BLaER1 treated with 17β-estradiol and CSF1 and Interleukin-3, amounts not matched to agents 10 nM and 100 nM (cell line): ENCODE data around the gene BCORL1.
A peak's percentile ranks its signal among the peaks of the same experiment; 100 is the strongest.

Experiments used
- H3K27ac ChIP-seq, 11 experiments: shearing (Covaris generic); formaldehyde crosslinking; 2 replicates each; pipeline ENCODE4 v1.8.1; 2022
- H3K27me3 ChIP-seq, 11 experiments: shearing (Covaris generic); formaldehyde crosslinking; 2 replicates each; pipeline ENCODE4 v1.8.1; 2022
- H3K36me3 ChIP-seq, 11 experiments: shearing (Covaris generic); formaldehyde crosslinking; 2 replicates each; pipeline ENCODE4 v1.8.1; 2022
- H3K4me1 ChIP-seq, 10 experiments: shearing (Covaris generic); formaldehyde crosslinking; 2 replicates each; pipeline ENCODE4 v1.8.1; 2022
- H3K4me2 ChIP-seq, 11 experiments: shearing (Covaris generic); formaldehyde crosslinking; 2 replicates each; pipeline ENCODE4 v1.8.1; 2022
- H3K4me3 ChIP-seq, 10 experiments: shearing (Covaris generic); formaldehyde crosslinking; 2 replicates each; pipeline ENCODE4 v1.8.1; 2022
- H3K9ac ChIP-seq, 11 experiments: shearing (Covaris generic); formaldehyde crosslinking; 2 replicates each; pipeline ENCODE4 v1.8.1; 2022
- H3K9me3 ChIP-seq, 11 experiments: shearing (Covaris generic); formaldehyde crosslinking; replicated peaks in 1 of 11; 2 replicates each; pipeline ENCODE4 v1.8.1; 2022
- H4K20me1 ChIP-seq, 11 experiments: shearing (Covaris generic); formaldehyde crosslinking; 2 replicates each; pipeline ENCODE4 v1.8.1; 2022
- Cebpa-rat ChIP-seq, 11 experiments: shearing (Covaris generic); IDR thresholded peaks; 2 replicates each; pipeline ENCODE4 v1.8.1; 2022

Gene BCORL1

DNA sequence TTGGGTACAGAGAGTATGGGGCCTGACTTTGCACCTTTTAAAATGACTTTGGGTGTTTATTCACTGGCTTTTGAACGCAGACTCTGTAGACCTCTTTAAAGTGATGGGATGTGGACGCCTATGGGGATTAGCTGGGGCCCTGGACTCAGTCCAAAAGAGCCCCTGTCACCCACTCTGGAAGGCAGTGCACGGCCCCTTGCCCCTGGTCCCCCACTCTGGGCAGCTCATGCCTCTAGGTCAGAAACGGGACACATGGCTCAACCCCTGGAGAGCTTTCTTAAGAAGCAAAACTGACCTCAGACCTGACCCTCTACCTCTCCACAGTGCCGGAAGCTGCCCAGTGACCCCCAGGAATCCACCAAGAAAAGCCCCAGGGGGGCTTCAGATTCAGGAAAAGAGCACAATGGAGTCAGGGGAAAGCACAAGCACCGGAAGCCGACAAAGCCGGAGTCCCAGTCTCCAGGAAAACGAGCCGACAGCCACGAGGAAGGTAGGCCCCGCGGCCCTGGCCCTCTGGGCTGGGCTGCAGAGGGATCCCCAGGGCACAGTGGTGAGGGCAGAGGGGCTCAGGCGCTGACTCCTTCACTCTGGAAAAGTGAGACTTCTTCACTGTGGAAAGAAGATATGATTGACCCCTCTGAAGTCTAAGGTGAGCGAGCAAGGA, 38.4 kb downstream of the BCORL1 start:
- peaks cover 7 to 25% (median 14%) of the 10 kb centered on the region in 10 experiments for H3K4me1 ChIP-seq
- H3K4me3 ChIP-seq: no peak overlapping the region
- no peak overlapping the region for H3K4me2 ChIP-seq
- no peak for TF ChIP-seq Cebpa-rat (IDR thresholded peaks at IDR 0.05)
- H4K20me1 ChIP-seq: peaks cover 28 to 87% (median 61%) of the 10 kb centered on the region in 11 experiments; a peak in 21 of 22 replicates
- H3K27me3 ChIP-seq: peaks cover 86 to 100% (median 98%) of the 10 kb centered on the region in 11 experiments
- peaks cover 0 to 15% (median 0%) of the 10 kb centered on the region in 11 experiments; a peak in 5 of 22 replicates for H3K9me3 ChIP-seq
- H3K9ac ChIP-seq: no peak overlapping the region
- no peak overlapping the region for H3K27ac ChIP-seq
- peaks cover 47 to 87% (median 58%) of the 10 kb centered on the region in 11 experiments for H3K36me3 ChIP-seq

DNA sequence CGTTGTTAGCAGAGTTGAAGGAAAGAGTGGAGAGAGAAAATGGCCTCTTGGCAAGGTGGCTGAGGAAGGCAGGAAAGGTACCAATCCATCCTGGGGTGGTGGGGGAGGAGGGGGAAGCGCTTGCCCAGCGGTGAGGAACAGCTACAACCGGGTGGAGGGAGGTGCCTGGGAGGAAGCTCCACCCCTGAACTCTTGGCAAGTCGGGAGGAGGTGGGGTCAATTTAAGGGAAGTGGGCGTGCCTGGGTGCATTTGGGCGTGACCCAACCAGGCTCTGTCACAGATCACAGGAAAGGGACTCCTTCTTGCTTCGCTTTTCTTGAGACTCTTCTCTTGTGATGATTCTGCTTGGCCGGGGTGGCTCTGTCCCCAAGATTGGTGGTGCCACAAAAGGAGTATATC, 41.7 kb downstream of the BCORL1 start:
- peaks cover 62 to 97% (median 92%) of the 10 kb centered on the region in 11 experiments for H3K27me3 ChIP-seq
- H3K4me1 ChIP-seq: peaks cover 7 to 25% (median 14%) of the 10 kb centered on the region in 10 experiments
- H3K9me3 ChIP-seq: peaks cover 0 to 18% (median 0%) of the 10 kb centered on the region in 11 experiments; a peak in 6 of 22 replicates
- TF ChIP-seq Cebpa-rat (IDR thresholded peaks at IDR 0.05): no peak
- peak overlapping the region in 3 of 11 experiments; percentile 22 to 48 (median 46); a peak in 3 of 22 replicates for H3K9ac ChIP-seq
- peak overlapping the region in 6 of 11 experiments; percentile 9 to 58 (median 38); a peak in 9 of 22 replicates for H3K27ac ChIP-seq
- H3K36me3 ChIP-seq: peaks cover 56 to 89% (median 73%) of the 10 kb centered on the region in 11 experiments
- peaks cover 21 to 81% (median 35%) of the 10 kb centered on the region in 11 experiments; a peak in 19 of 22 replicates for H4K20me1 ChIP-seq
- no peak overlapping the region; a peak in 1 of 20 replicates for H3K4me3 ChIP-seq
- peak overlapping the region; percentile 42 to 84 (median 66) for H3K4me2 ChIP-seq

GRCh38 chrX:130025256-130025655, 42.8 kb downstream of the BCORL1 start:
- peaks cover 51 to 97% (median 91%) of the 10 kb centered on the region in 11 experiments for H3K27me3 ChIP-seq
- H4K20me1 ChIP-seq: peaks cover 11 to 70% (median 24%) of the 10 kb centered on the region in 11 experiments; a peak in 16 of 22 replicates
- no peak overlapping the region for H3K4me3 ChIP-seq
- H3K27ac ChIP-seq: no peak overlapping the region
- TF ChIP-seq Cebpa-rat (IDR thresholded peaks at IDR 0.05): no peak
- no peak overlapping the region for H3K9ac ChIP-seq
- H3K4me1 ChIP-seq: peaks cover 7 to 21% (median 14%) of the 10 kb centered on the region in 10 experiments
- H3K36me3 ChIP-seq: peaks cover 63 to 89% (median 72%) of the 10 kb centered on the region in 11 experiments
- peaks cover 0 to 18% (median 0%) of the 10 kb centered on the region in 11 experiments; a peak in 6 of 22 replicates for H3K9me3 ChIP-seq
- no peak overlapping the region for H3K4me2 ChIP-seq

- H3K4me3 ChIP-seq: no peak overlapping the region
- peaks cover 48 to 88% (median 66%) of the 10 kb centered on the region in 11 experiments for H3K36me3 ChIP-seq
- H4K20me1 ChIP-seq: peaks cover 0 to 57% (median 14%) of the 10 kb centered on the region in 11 experiments; a peak in 13 of 22 replicates
- no peak overlapping the region for H3K4me2 ChIP-seq
- H3K27me3 ChIP-seq: peaks cover 37 to 97% (median 86%) of the 10 kb centered on the region in 11 experiments
- H3K9me3 ChIP-seq: peaks cover 0 to 18% (median 0%) of the 10 kb centered on the region in 11 experiments; a peak in 6 of 22 replicates
- no peak for TF ChIP-seq Cebpa-rat (IDR thresholded peaks at IDR 0.05)
- H3K4me1 ChIP-seq: peaks cover 7 to 21% (median 14%) of the 10 kb centered on the region in 10 experiments
- H3K9ac ChIP-seq: no peak overlapping the region
- no peak overlapping the region for H3K27ac ChIP-seq
Observed at GRCh38 chrX:130027569-130027968, 45.1 kb downstream of the BCORL1 start.

DNA sequence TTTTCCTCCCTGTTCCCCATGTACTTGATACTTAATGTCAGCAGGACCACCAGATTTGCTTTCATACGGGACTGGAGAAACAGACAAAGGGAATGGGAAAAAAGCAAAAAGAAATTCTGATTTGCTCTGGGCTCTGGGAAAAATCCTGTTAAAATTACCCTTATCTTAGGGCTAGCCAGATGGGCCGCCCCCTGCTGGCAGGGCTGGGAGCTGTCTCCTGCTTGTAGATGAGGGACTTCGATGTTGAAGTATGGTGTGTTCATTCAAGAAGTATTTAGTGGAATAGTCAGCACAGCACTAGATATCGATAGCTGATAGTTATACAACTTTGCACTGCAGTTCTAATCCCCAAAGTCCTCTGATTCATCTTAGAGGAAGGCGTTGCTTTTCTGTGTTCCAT, 45.8 kb downstream of the BCORL1 start:
- Histone ChIP-seq H3K27ac (no peak overlapping the region), H3K9me3 (peaks cover 0 to 18% (median 0%) of the 10 kb centered on the region in 11 experiments; a peak in 6 of 22 replicates), H3K4me2 (no peak overlapping the region), H3K9ac (no peak overlapping the region), H3K27me3 (peaks cover 36 to 97% (median 84%) of the 10 kb centered on the region in 11 experiments), H4K20me1 (peaks cover 0 to 56% (median 14%) of the 10 kb centered on the region in 11 experiments; a peak in 13 of 22 replicates), H3K4me1 (peaks cover 7 to 17% (median 14%) of the 10 kb centered on the region in 10 experiments), H3K36me3 (peaks cover 42 to 88% (median 66%) of the 10 kb centered on the region in 11 experiments), H3K4me3 (no peak overlapping the region)
- TF ChIP-seq Cebpa-rat (IDR thresholded peaks at IDR 0.05): no peak

DNA sequence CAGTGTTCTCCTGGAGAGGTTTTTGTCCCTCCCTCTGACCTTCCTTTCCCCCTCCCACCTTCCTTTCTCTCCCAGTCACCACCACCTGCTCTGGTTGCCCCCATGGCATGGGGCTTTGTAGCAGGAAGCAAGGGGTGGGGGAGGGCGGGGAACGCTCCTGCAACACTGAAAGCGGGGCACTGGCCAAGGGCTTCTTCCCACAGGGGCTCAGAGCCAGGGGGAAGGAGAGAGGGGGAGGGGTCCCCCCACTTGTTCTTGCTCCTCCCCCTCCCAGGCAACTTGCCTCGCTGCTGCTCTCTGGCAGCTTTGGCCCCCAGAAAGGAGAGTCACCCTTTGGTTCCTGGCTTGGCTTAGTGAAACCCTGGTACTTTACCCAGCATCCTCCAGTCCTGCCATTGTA, 48.4 kb downstream of the BCORL1 start:
- Histone ChIP-seq H3K9me3 (peaks cover 0 to 9% (median 0%) of the 10 kb centered on the region in 11 experiments; a peak in 2 of 22 replicates), H4K20me1 (peaks cover 0 to 51% (median 20%) of the 10 kb centered on the region in 11 experiments; a peak in 13 of 22 replicates), H3K9ac (no peak overlapping the region), H3K27me3 (peaks cover 43 to 98% (median 90%) of the 10 kb centered on the region in 11 experiments), H3K36me3 (peaks cover 41 to 96% (median 76%) of the 10 kb centered on the region in 11 experiments), H3K27ac (no peak overlapping the region), H3K4me3 (no peak overlapping the region), H3K4me2 (no peak overlapping the region), H3K4me1 (no peaks in the 10 kb centered on the region)
- no peak for TF ChIP-seq Cebpa-rat (IDR thresholded peaks at IDR 0.05)

DNA sequence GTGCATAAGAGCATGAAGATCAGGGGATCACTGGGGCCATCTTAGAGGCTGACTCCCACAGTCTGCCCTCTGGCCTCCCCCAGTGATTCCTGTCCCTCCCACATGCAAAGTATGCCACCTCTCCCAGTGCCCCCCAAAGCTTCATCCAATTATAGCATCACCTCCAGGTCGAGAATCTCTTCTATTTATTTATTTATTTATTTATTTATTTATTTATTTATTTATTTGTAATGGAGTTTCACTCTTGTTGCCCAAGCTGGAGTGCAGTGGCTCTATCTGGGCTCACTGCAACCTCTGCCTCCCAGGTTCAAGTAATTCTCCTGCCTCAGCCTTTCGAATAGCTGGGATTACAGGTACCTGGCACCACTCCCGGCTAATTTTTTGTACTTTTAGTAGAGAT, 50.1 kb downstream of the BCORL1 start:
- Histone ChIP-seq H3K4me2 (no peak overlapping the region), H3K27me3 (peaks cover 48 to 98% (median 90%) of the 10 kb centered on the region in 11 experiments), H4K20me1 (peaks cover 0 to 40% (median 12%) of the 10 kb centered on the region in 11 experiments; a peak in 13 of 22 replicates), H3K4me1 (no peaks in the 10 kb centered on the region), H3K9ac (no peak overlapping the region), H3K36me3 (peaks cover 37 to 96% (median 77%) of the 10 kb centered on the region in 11 experiments), H3K4me3 (no peak overlapping the region), H3K9me3 (no peaks in the 10 kb centered on the region), H3K27ac (no peak overlapping the region)
- no peak for TF ChIP-seq Cebpa-rat (IDR thresholded peaks at IDR 0.05)

DNA sequence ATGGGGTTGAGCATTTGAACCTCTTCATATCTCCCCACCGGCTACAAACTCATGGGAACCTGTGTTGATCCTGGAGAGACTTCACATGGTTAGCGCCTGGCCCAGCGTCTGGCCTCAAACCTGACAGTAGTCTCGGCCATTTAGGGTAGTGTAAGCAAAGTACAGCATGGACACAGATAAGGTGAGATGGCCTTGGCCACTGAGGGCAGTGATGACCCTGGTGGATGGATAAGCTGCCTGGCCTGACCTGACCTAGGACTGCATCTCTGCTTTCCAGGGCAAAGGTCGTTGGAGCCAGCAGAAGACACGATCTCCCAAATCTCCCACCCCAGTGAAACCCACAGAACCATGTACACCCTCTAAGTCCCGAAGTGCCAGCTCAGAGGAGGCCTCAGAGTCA, 51.7 kb downstream of the BCORL1 start:
- H4K20me1 ChIP-seq: peaks cover 0 to 32% (median 8%) of the 10 kb centered on the region in 11 experiments; a peak in 13 of 22 replicates
- no peaks in the 10 kb centered on the region for H3K9me3 ChIP-seq
- no peaks in the 10 kb centered on the region for H3K4me1 ChIP-seq
- H3K36me3 ChIP-seq: peaks cover 45 to 97% (median 83%) of the 10 kb centered on the region in 11 experiments
- no peak overlapping the region for H3K9ac ChIP-seq
- no peak overlapping the region for H3K27ac ChIP-seq
- TF ChIP-seq Cebpa-rat (IDR thresholded peaks at IDR 0.05): no peak
- H3K4me2 ChIP-seq: no peak overlapping the region
- H3K4me3 ChIP-seq: no peak overlapping the region
- H3K27me3 ChIP-seq: peaks cover 63 to 100% (median 95%) of the 10 kb centered on the region in 11 experiments

DNA sequence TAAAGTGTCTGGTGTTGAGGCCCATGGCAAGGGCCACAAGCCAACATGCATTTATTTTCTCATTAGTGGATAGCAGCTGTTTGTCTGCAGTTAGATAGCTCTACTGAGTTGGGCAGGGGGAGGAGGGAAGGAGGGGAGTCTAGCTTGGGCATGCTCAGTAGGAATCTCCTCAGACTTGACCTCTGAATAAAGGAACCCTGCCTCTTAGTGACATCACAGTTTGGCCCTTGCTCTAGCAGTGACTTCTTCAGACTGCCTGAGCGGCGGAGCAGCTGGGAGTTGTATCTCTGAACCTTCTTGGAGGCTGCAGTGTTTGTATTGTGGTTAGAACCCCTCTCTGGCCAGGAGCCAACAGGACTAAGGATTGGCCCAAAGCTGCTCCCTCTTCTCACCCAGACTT, 57.4 kb downstream of the BCORL1 start:
- Histone ChIP-seq H3K27me3 (peaks cover 66 to 86% (median 82%) of the 10 kb centered on the region in 11 experiments), H3K27ac (no peak overlapping the region), H3K9me3 (no peaks in the 10 kb centered on the region), H3K4me3 (no peak overlapping the region), H3K4me1 (no peaks in the 10 kb centered on the region), H3K4me2 (no peak overlapping the region), H3K36me3 (peaks cover 58 to 94% (median 76%) of the 10 kb centered on the region in 11 experiments), H4K20me1 (peaks cover 0 to 35% (median 8%) of the 10 kb centered on the region in 11 experiments; a peak in 12 of 22 replicates), H3K9ac (no peak overlapping the region)
- TF ChIP-seq Cebpa-rat (IDR thresholded peaks at IDR 0.05): no peak
